Measurements from ENCODE around the gene BANF1. TPM values are rescaled to one million over a fixed set of nuclear protein-coding genes. Genes with fewer than 3 reads are reported as not detected.
A peak's percentile ranks its signal among the peaks of the same experiment; 100 is the strongest.

The BANF1 gene
- total RNA-seq, 1 experiment from 2014 or later, result 300 TPM

DNA sequence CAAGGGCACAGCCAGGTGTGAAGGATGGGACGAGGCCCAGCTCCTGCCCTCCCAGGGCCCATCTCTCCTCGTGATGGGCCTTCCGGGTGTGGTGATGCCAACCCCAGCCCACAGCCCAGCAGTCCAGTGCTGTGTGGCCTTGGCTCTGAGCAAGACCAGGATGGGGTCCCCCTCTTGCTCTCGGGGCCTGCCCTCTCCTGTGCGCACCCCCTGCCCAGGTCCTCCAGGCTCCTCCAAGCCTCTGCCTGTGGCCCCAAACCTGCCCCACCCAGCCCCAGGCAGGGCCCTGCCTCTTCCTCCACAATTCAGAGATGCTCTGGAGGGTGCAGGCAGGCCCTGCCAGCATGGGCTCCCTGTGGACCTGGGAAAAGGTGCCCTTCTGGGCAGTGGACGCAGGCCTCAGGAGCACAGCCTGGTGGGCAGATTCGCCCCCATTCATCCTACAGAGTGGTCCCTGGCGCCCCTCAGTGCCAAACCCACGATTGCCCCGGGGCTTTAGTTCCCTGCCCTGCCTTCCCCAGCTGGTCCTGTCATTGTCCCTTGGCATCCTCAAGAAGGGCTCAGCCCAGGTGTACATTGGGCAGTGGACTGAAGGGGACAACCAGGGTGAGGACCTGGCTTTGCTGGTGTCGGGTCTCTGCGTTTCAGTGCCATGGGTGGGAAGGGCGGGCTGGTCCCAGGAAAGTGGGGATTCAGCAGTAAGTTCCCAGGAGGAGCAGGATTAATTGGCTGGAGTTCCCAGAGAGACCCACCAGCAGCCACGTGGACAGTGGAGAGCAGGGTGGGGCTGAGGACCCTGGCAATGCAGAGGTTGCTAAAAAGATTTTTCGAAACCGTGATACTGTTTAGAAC is 20.1 kb upstream of the BANF1 start:
- H3K36me3 Mint-ChIP-seq (ENCODE audit: insufficient read depth, unreplicated experiment), result peaks cover 33% of the 10 kb centered on the region
- H3K4me1 ChIP-seq, result no peaks in the 10 kb centered on the region
- ChIA-PET POLR2A (interaction anchor here (0.6 kb wide), 2 partner anchors 11 to 93 kb away, joined by 3 to 5 read pairs; no protein-coding TSS in a partner anchor), CTCF (interaction anchor here (0.6 to 1.4 kb wide), 3 partner anchors 82 to 94 kb away, joined by 3 to 9 read pairs (median 7); partner anchors contain the start of genes FIBP and FOSL1)
- no peaks in the 10 kb centered on the region for H3K9me3 ChIP-seq
- no peaks in the 10 kb centered on the region for H3K9me3 Mint-ChIP-seq (ENCODE audit: unreplicated experiment)
- H3K4me3 ChIP-seq (ENCODE audit: low read depth, low read length), result no peak overlapping the region
- TF ChIP-seq, protein P1, sequence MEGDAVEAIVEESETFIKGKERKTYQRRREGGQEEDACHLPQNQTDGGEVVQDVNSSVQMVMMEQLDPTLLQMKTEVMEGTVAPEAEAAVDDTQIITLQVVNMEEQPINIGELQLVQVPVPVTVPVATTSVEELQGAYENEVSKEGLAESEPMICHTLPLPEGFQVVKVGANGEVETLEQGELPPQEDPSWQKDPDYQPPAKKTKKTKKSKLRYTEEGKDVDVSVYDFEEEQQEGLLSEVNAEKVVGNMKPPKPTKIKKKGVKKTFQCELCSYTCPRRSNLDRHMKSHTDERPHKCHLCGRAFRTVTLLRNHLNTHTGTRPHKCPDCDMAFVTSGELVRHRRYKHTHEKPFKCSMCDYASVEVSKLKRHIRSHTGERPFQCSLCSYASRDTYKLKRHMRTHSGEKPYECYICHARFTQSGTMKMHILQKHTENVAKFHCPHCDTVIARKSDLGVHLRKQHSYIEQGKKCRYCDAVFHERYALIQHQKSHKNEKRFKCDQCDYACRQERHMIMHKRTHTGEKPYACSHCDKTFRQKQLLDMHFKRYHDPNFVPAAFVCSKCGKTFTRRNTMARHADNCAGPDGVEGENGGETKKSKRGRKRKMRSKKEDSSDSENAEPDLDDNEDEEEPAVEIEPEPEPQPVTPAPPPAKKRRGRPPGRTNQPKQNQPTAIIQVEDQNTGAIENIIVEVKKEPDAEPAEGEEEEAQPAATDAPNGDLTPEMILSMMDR (IDR thresholded peaks at IDR 0.05; ENCODE audit: insufficient read depth in 1 of 2, low read depth in 1 of 2, low read length in 1 of 2, severe bottlenecking in 1 of 2, unreplicated experiment in 1 of 2), result no peak
- H3K27ac Mint-ChIP-seq (ENCODE audit: unreplicated experiment), result no peak overlapping the region
- intact Hi-C loops (cut with micrococcal nuclease; ENCODE audit: unreplicated experiment), result no loop called here
- H3K36me3 ChIP-seq (ENCODE audit: control insufficient read depth, insufficient read depth, low read length), result no peaks in the 10 kb centered on the region
- BruUV-seq (replicated peaks), result no TSS peak
- H3K27me3 ChIP-seq (replicated peaks; ENCODE audit: control insufficient read depth, insufficient read depth, low read length), result no peaks in the 10 kb centered on the region
- no peaks in the 10 kb centered on the region for H3K27me3 Mint-ChIP-seq (ENCODE audit: insufficient read depth, unreplicated experiment)
- no peaks in the 10 kb centered on the region for H3K4me1 Mint-ChIP-seq (ENCODE audit: low read depth, unreplicated experiment)
- no peak overlapping the region for H3K4me3 Mint-ChIP-seq (ENCODE audit: unreplicated experiment)
- DNase-seq, result no peak

DNA sequence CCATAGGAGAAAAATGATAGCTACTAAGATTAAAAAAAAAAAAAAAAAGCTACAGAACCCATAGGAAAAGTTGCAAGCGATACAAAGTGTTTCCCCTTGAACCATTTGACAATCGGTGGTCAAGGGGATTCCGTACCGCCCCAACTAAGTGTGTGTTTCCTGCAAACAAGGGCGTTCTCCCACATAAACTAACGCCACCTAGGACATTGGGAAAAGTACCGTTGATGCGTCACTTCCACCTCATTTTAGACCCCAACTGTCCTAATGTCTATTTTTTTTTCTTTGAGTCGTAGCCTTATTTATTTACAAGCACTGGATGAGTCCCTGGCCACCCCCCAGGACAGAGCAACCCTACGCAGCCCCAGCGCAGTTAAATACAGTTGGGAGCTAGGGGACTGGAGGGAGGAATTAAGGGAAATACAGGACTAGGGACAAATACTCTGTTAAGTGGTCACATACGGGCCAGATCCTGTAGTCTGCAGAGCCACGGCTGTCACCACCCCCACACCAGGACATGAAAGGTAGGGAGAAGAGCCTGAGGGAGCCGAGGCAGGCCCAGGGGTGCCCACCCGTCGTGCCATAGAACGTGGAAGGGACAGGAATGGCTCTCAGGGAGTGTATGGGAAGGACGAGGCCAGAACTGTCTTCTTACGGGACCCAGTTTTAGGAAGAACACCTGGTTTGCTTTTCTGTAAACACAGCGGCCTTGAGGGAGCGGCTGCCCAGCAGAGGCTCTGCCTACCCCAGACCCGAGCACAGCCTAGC is 19.3 kb upstream of the BANF1 start:
- H3K27me3 Mint-ChIP-seq (ENCODE audit: insufficient read depth, unreplicated experiment), result no peaks in the 10 kb centered on the region
- no peak overlapping the region for H3K4me3 ChIP-seq (ENCODE audit: low read depth, low read length)
- no peaks in the 10 kb centered on the region for H3K27me3 ChIP-seq (replicated peaks; ENCODE audit: control insufficient read depth, insufficient read depth, low read length)
- H3K4me1 Mint-ChIP-seq (ENCODE audit: low read depth, unreplicated experiment), result no peaks in the 10 kb centered on the region
- H3K36me3 ChIP-seq (ENCODE audit: control insufficient read depth, insufficient read depth, low read length), result no peaks in the 10 kb centered on the region
- BruUV-seq (replicated peaks), result TSS peak; percentile 11
- CTCF ChIA-PET, result interaction anchor here (1.4 kb wide), 1 partner anchor 95 kb away, joined by 3 read pairs; the partner anchor contains the start of gene FIBP
- no peaks in the 10 kb centered on the region for H3K9me3 Mint-ChIP-seq (ENCODE audit: unreplicated experiment)
- intact Hi-C loops (cut with micrococcal nuclease; ENCODE audit: unreplicated experiment), result no loop called here
- TF ChIP-seq, protein P1 (IDR thresholded peaks at IDR 0.05; ENCODE audit: insufficient read depth in 1 of 2, low read depth in 1 of 2, low read length in 1 of 2, severe bottlenecking in 1 of 2, unreplicated experiment in 1 of 2), result no peak
- H3K4me3 Mint-ChIP-seq (ENCODE audit: unreplicated experiment), result no peak overlapping the region
- DNase-seq, result no peak
- no peak overlapping the region for H3K27ac Mint-ChIP-seq (ENCODE audit: unreplicated experiment)
- POLR2A ChIA-PET, result interaction anchor here (0.5 to 0.6 kb wide), 3 partner anchors 10 to 123 kb away, joined by 3 to 5 read pairs (median 4); no protein-coding TSS in a partner anchor
- H3K9me3 ChIP-seq, result no peaks in the 10 kb centered on the region
- no peaks in the 10 kb centered on the region for H3K4me1 ChIP-seq
- peaks cover 31% of the 10 kb centered on the region for H3K36me3 Mint-ChIP-seq (ENCODE audit: insufficient read depth, unreplicated experiment)

DNA sequence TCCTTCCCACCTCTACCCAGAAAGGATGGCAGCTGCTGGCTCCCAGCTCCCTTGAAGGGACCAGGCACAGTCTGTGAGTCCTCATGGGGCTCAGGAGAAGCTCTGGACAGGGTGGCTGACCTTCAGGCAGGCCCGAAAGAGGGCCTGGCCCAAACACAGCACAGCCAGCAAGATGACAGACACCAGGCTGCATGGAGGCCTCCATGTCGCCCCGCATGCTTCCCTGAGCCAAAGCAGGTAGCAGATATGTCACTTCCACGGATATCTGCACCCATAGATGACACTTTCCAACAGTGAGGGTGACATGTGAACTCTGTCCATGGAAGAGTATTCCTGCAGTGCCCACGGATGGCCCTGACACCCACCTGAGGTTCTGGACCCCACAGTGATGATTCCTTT is 18.7 kb upstream of the BANF1 start:
- Mint-ChIP-seq H3K4me3 (ENCODE audit: unreplicated experiment) (no peak overlapping the region), H3K4me1 (ENCODE audit: low read depth, unreplicated experiment) (no peaks in the 10 kb centered on the region), H3K27me3 (ENCODE audit: insufficient read depth, unreplicated experiment) (no peaks in the 10 kb centered on the region), H3K9me3 (ENCODE audit: unreplicated experiment) (no peaks in the 10 kb centered on the region), H3K27ac (ENCODE audit: unreplicated experiment) (no peak overlapping the region), H3K36me3 (ENCODE audit: insufficient read depth, unreplicated experiment) (peaks cover 28% of the 10 kb centered on the region)
- Histone ChIP-seq H3K36me3 (ENCODE audit: control insufficient read depth, insufficient read depth, low read length) (no peaks in the 10 kb centered on the region), H3K4me3 (ENCODE audit: low read depth, low read length) (no peak overlapping the region), H3K27me3 (replicated peaks; ENCODE audit: control insufficient read depth, insufficient read depth, low read length) (no peaks in the 10 kb centered on the region), H3K9me3 (no peaks in the 10 kb centered on the region), H3K4me1 (no peaks in the 10 kb centered on the region)
- TF ChIP-seq, protein P1 (IDR thresholded peaks at IDR 0.05; ENCODE audit: insufficient read depth in 1 of 2, low read depth in 1 of 2, low read length in 1 of 2, severe bottlenecking in 1 of 2, unreplicated experiment in 1 of 2), result no peak
- ChIA-PET CTCF (interaction anchor here (0.5 to 1.4 kb wide), 2 partner anchors 12 to 95 kb away, joined by 3 to 6 read pairs; partner anchors contain the start of gene FIBP), POLR2A (no interaction called here)
- intact Hi-C loops (cut with micrococcal nuclease; ENCODE audit: unreplicated experiment), result no loop called here
- no peak for DNase-seq
- BruUV-seq (replicated peaks), result no TSS peak
